RWPE1 (cell line): Measurements from ENCODE around the gene IGSF9B.

Experiments
- CTCF ChIA-PET: fragments of 350-600 bp; sonication (Branson Sonifier 250); formaldehyde crosslinking; extraction: SDS; loops from one replicate; lab custom pipeline; 2021; lab: Yijun Ruan, JAX
- POLR2A ChIA-PET: fragments of 400-600 bp; formaldehyde crosslinking; extraction: SDS; loops from one replicate; lab custom pipeline; 2020; ENCODE audit warnings: antibody characterized with exemption; ENCODE audit not compliant: low non-redundant PET; lab: Yijun Ruan, JAX
- DNase-seq: peaks from one replicate; pipeline ENCODE4 v3.0.0; 2012; ENCODE audit warnings: low spot score
- H3K27ac ChIP-seq: fragments of 450-650 bp; 2 replicates; pipeline ENCODE4 v1.5.1; 2017
- CTCF ChIP-seq: fragments of 450-650 bp; conservative IDR thresholded peaks from 2 replicates; pipeline ENCODE4 v1.5.1; 2017; ENCODE audit warnings: low read depth, mild to moderate bottlenecking

The IGSF9B gene

GRCh38 chr11:133952199-133953190, 4.3 kb downstream of the IGSF9B start:
- no peak for TF ChIP-seq CTCF
- DNase-seq = no peak
- POLR2A ChIA-PET = no interaction called here
- no peak overlapping the region for H3K27ac ChIP-seq
- CTCF ChIA-PET = interaction anchor here (0.6 kb wide), 1 partner anchor 455 kb away, joined by 3 read pairs; no protein-coding TSS in a partner anchor

GRCh38 chr11:133951327-133952198, 5.2 kb downstream of the IGSF9B start:
- H3K27ac ChIP-seq = no peak overlapping the region
- ChIA-PET CTCF (no interaction called here), POLR2A (no interaction called here)
- DNase-seq = peak; percentile 49
- TF ChIP-seq CTCF = no peak

GRCh38 chr11:133950874-133951326, 5.9 kb downstream of the IGSF9B start:
- POLR2A ChIA-PET = no interaction called here
- no peak for TF ChIP-seq CTCF
- CTCF ChIA-PET = no interaction called here
- no peak overlapping the region for H3K27ac ChIP-seq
- DNase-seq = no peak

GRCh38 chr11:133950421-133950820, 6.3 kb downstream of the IGSF9B start:
- no peak for DNase-seq
- ChIA-PET CTCF (no interaction called here), POLR2A (no interaction called here)
- H3K27ac ChIP-seq = no peak overlapping the region
- TF ChIP-seq CTCF = no peak

- no peak overlapping the region for H3K27ac ChIP-seq
- ChIA-PET CTCF (no interaction called here), POLR2A (no interaction called here)
- DNase-seq = no peak
- no peak for TF ChIP-seq CTCF
Measured at GRCh38 chr11:133949129-133949528, 7.6 kb downstream of the IGSF9B start.

- no peak for TF ChIP-seq CTCF
Measured at GRCh38 chr11:133948711-133949110, 8.1 kb downstream of the IGSF9B start.

More at GRCh38 chr11:133948711-133949110, 8.1 kb downstream of the IGSF9B start:
- POLR2A ChIA-PET = no interaction called here
- no peak overlapping the region for H3K27ac ChIP-seq
- no peak for DNase-seq
- CTCF ChIA-PET = no interaction called here
